Hepatocyte (in vitro differentiated cells): ENCODE data around the gene ZBTB20. TPM values are rescaled to one million over a fixed set of nuclear protein-coding genes. Genes with fewer than 3 reads are reported as not detected.

Experiments used
- DNase-seq: peaks from one replicate; pipeline ENCODE4 v3.0.0-alpha.2; 2016; ENCODE audit warnings: low spot score
- H2AFZ ChIP-seq: fragments of 200-600 bp; sonication (generic); 2 replicates; pipeline ENCODE4 v1.6.0; 2016; ENCODE audit warnings: antibody characterized with exemption, mild to moderate bottlenecking
- H3K27ac ChIP-seq: fragments of 200-600 bp; sonication (generic); 2 replicates; pipeline ENCODE4 v1.5.1; 2016; ENCODE audit warnings: mild to moderate bottlenecking
- H3K27me3 ChIP-seq: fragments of 200-600 bp; sonication (generic); 2 replicates; pipeline ENCODE4 v1.6.1; 2016
- H3K36me3 ChIP-seq: fragments of 200-600 bp; sonication (generic); replicated peaks from 2 replicates; pipeline ENCODE4 v1.5.1; 2016; ENCODE audit warnings: low read depth; ENCODE audit not compliant: insufficient read depth
- H3K4me1 ChIP-seq: fragments of 200-600 bp; sonication (generic); 2 replicates; pipeline ENCODE4 v1.5.1; 2016; ENCODE audit warnings: mild to moderate bottlenecking, moderate library complexity; ENCODE audit not compliant: insufficient read depth
- H3K4me2 ChIP-seq: fragments of 200-600 bp; sonication (generic); 2 replicates; pipeline ENCODE4 v1.6.0; 2016
- H3K4me3 ChIP-seq: fragments of 200-600 bp; sonication (generic); 2 replicates; pipeline ENCODE4 v1.5.1; 2016; ENCODE audit warnings: mild to moderate bottlenecking
- H3K79me2 ChIP-seq: fragments of 200-600 bp; sonication (generic); 2 replicates; pipeline ENCODE4 v1.6.0; 2017; ENCODE audit warnings: mild to moderate bottlenecking
- H3K9me2 ChIP-seq: fragments of 200-600 bp; sonication (generic); replicated peaks from 2 replicates; pipeline ENCODE4 v1.6.0; 2017; ENCODE audit warnings: mild to moderate bottlenecking; ENCODE audit not compliant: insufficient read depth
- H3K9me3 ChIP-seq: fragments of 200-600 bp; sonication (generic); 2 replicates; pipeline ENCODE4 v1.5.1; 2016; ENCODE audit warnings: low read depth, mild to moderate bottlenecking
- H4K20me1 ChIP-seq: fragments of 200-600 bp; sonication (generic); 2 replicates; pipeline ENCODE4 v1.6.0; 2016; ENCODE audit warnings: mild to moderate bottlenecking; ENCODE audit not compliant: insufficient read depth, poor library complexity, severe bottlenecking
- EZH2 ChIP-seq: fragments of 200-600 bp; sonication (generic); IDR thresholded peaks from 2 replicates; pipeline ENCODE4 v1.6.1; 2016; ENCODE audit warnings: antibody characterized with exemption, mild to moderate bottlenecking, borderline replicate concordance
- EZH2phosphoT487 ChIP-seq: fragments of 200-600 bp; sonication (generic); IDR thresholded peaks from one replicate; pipeline ENCODE4 v1.6.1; 2018; ENCODE audit warnings: antibody characterized with exemption, mild to moderate bottlenecking, low read depth, moderate library complexity; ENCODE audit not compliant: unreplicated experiment, severe bottlenecking
- WGBS: methylation state at CpG from one replicate; pipeline ENCODE4 v1.1.6; 2016; ENCODE audit warnings: low lambda C conversion rate; ENCODE audit errors: missing lambda C conversion rate; 5-methylcytosine and 5-hydroxymethylcytosine counted together
- polyA plus RNA-seq: library from polyadenylated mRNA; unstranded; fragments of >200 nt; fragmentation: Nextera tagmentation; extraction: Ambion mirVana; gene quantifications from 2 replicates; pipeline ENCODE4 v1.2.1, GENCODE V29; 2016
- total RNA-seq: library from RNA; depleted of rRNA; stranded (reverse); fragments of >200 nt; gene quantifications from 2 replicates; pipeline ENCODE4 v1.2.3, GENCODE V29; 2014
- TF ChIP-seq, protein P1 (sequence below): fragments of 200-600 bp; sonication (generic); IDR thresholded peaks from 2 replicates; pipeline ENCODE4 v1.5.1; 2016; ENCODE audit warnings: antibody characterized with exemption, mild to moderate bottlenecking; ENCODE audit not compliant: poor library complexity

The ZBTB20 gene
- total and polyA plus RNA-seq, 2 experiments from 2014 or later = 25.8 to 28.0 TPM

DNA sequence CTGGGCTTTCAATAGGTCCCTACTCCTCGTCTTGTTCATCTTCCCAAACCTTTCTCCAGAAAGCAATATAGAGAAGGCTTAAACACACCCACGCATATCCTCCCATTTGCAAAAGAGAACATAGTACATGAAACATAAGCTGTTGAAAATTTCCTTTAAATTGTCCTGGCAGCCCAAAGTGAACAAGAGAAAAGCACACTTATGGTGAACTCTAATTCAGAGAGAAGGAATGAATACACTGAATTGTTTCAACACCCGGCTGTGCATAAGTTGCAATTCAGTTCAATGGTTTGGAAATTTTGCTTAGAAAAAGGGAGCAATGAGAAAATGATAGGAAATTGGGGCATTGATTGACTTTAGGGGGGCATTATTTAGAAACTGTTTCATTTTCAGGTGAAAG is 650.6 kb downstream of the ZBTB20 start:
- TF ChIP-seq EZH2 (no peak), EZH2phosphoT487 (no peak)
- TF ChIP-seq, protein P1, sequence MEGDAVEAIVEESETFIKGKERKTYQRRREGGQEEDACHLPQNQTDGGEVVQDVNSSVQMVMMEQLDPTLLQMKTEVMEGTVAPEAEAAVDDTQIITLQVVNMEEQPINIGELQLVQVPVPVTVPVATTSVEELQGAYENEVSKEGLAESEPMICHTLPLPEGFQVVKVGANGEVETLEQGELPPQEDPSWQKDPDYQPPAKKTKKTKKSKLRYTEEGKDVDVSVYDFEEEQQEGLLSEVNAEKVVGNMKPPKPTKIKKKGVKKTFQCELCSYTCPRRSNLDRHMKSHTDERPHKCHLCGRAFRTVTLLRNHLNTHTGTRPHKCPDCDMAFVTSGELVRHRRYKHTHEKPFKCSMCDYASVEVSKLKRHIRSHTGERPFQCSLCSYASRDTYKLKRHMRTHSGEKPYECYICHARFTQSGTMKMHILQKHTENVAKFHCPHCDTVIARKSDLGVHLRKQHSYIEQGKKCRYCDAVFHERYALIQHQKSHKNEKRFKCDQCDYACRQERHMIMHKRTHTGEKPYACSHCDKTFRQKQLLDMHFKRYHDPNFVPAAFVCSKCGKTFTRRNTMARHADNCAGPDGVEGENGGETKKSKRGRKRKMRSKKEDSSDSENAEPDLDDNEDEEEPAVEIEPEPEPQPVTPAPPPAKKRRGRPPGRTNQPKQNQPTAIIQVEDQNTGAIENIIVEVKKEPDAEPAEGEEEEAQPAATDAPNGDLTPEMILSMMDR = no peak
- H3K4me1 ChIP-seq = no peaks in the 10 kb centered on the region
- no peak overlapping the region for H3K4me2 ChIP-seq
- no peak overlapping the region for H3K4me3 ChIP-seq
- no peaks in the 10 kb centered on the region for H3K27me3 ChIP-seq
- H3K36me3 ChIP-seq = no peaks in the 10 kb centered on the region
- no peak for DNase-seq
- no peaks in the 10 kb centered on the region for H4K20me1 ChIP-seq
- WGBS = 91% methylated on average over 3 of the region's 3 CpGs
- H3K79me2 ChIP-seq = no peaks in the 10 kb centered on the region
- no peak overlapping the region for H2AFZ ChIP-seq
- H3K9me2 ChIP-seq = no peaks in the 10 kb centered on the region
- H3K9me3 ChIP-seq = no peaks in the 10 kb centered on the region
- H3K27ac ChIP-seq = peak overlapping the region; percentile 2

DNA sequence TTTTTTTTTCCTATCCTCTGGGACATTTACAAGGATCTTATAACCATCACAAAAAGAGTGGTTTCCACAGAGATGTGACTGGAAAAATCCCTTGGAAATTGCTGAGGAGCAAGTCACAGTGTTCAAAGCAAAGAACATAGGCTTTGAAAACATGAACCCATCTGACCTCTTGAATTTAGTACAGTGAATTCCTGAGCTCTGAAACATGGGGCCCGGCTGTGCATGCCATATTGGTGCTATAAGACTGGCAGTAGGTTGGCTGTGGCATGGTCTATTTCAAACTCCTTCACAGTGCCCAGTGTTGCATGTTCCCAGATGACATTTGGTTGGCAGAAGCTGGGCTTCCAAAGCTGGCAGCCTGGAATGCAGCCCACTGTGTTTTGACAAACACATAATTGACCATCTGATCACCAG is 651.1 kb downstream of the ZBTB20 start:
- no peaks in the 10 kb centered on the region for H3K79me2 ChIP-seq
- no peak overlapping the region for H2AFZ ChIP-seq
- no peaks in the 10 kb centered on the region for H3K9me3 ChIP-seq
- H3K4me1 ChIP-seq = no peaks in the 10 kb centered on the region
- H3K4me2 ChIP-seq = no peak overlapping the region
- H3K9me2 ChIP-seq = no peaks in the 10 kb centered on the region
- H3K4me3 ChIP-seq = no peak overlapping the region
- DNase-seq = no peak
- H3K36me3 ChIP-seq = no peaks in the 10 kb centered on the region
- H4K20me1 ChIP-seq = no peaks in the 10 kb centered on the region
- H3K27ac ChIP-seq = peak overlapping the region; percentile 2
- 90% methylated on average over 1 of the region's 1 CpG for WGBS
- no peaks in the 10 kb centered on the region for H3K27me3 ChIP-seq
- TF ChIP-seq EZH2phosphoT487 (no peak), EZH2 (no peak)
- TF ChIP-seq, protein P1 = no peak

DNA sequence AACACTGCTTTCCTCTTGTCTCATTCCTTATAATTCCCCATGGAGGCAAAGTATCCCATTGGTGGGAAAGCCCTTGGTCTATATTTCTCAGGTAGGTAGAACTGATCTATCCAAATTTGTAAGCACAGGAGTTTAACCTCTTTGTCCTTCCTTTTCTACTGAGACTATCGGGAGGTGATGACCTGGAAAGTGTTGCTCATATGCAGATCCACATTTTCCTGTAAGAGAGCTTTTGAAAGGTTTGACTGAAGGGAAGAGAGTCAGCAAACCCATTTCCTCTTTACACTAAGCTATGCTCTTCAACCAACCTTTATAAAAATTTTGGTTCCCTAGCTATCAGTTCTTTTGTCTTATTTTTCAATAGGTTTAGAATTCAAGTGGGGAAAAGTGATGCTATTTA is 652.6 kb downstream of the ZBTB20 start:
- H3K9me2 ChIP-seq = no peaks in the 10 kb centered on the region
- DNase-seq = no peak

More for the DNA sequence above, 652.6 kb downstream of the ZBTB20 start:
- H3K36me3 ChIP-seq = no peaks in the 10 kb centered on the region
- H3K4me3 ChIP-seq = no peak overlapping the region
- H4K20me1 ChIP-seq = no peaks in the 10 kb centered on the region
- no peaks in the 10 kb centered on the region for H3K79me2 ChIP-seq
- no peak for TF ChIP-seq EZH2phosphoT487
- TF ChIP-seq, protein P1 = no peak
- TF ChIP-seq EZH2 = no peak
- WGBS = 95% methylated on average over 1 of the region's 1 CpG
- H3K27me3 ChIP-seq = no peaks in the 10 kb centered on the region
- H3K4me1 ChIP-seq = no peaks in the 10 kb centered on the region
- H3K27ac ChIP-seq = no peak overlapping the region
- H2AFZ ChIP-seq = no peak overlapping the region
- no peak overlapping the region for H3K4me2 ChIP-seq
- H3K9me3 ChIP-seq = no peaks in the 10 kb centered on the region
